ENCODE results near the gene NPEPL1.
"Not testable (repeated sequence)": the region's sequence is repeated elsewhere in the genome, so short reads cannot be mapped to it uniquely, and the experiment has no call there.

NPEPL1 gene

GRCh38 chr20:58692579-58693225 is at the start of gene NPEPL1:
Gene NPEPL1 (plus strand): TSS chr20:58692800. CDS start chr20:58692901, 101 bp downstream.
- DNase-seq (ENCODE audit: low read depth, low spot score), result no peak

DNA sequence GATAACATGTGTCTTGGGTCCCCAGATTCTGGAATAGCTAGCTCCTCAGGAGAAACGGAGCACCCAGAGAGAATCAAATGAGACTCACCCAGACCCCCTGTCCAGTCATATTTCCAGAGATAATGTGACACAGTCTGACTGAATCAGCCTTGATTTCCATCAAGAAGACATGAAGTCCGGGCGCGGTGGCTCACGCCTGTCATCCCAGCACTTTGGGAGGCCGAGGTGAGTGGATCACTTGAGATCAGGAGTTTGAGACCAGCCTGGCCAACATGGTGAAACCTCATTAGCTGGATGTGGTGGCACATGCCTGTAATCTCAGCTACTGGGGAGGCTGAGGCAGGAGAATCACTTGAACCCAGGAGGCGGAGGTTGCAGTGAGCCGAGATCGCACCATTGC is 49.7 kb upstream of the NPEPL1 start:
- DNase-seq (ENCODE audit: low read depth, low spot score), result not testable (repeated sequence)

GRCh38 chr20:58645412-58645968 is 47.1 kb upstream of the NPEPL1 start:
- no peak for DNase-seq (ENCODE audit: low read depth, low spot score)

GRCh38 chr20:58646257-58646656 is 46.3 kb upstream of the NPEPL1 start:
- DNase-seq (ENCODE audit: low read depth, low spot score), result no peak

- no peak for DNase-seq (ENCODE audit: low read depth, low spot score)
These were observed 45.9 kb upstream of the NPEPL1 start for GRCh38 chr20:58646703-58647102.

DNA sequence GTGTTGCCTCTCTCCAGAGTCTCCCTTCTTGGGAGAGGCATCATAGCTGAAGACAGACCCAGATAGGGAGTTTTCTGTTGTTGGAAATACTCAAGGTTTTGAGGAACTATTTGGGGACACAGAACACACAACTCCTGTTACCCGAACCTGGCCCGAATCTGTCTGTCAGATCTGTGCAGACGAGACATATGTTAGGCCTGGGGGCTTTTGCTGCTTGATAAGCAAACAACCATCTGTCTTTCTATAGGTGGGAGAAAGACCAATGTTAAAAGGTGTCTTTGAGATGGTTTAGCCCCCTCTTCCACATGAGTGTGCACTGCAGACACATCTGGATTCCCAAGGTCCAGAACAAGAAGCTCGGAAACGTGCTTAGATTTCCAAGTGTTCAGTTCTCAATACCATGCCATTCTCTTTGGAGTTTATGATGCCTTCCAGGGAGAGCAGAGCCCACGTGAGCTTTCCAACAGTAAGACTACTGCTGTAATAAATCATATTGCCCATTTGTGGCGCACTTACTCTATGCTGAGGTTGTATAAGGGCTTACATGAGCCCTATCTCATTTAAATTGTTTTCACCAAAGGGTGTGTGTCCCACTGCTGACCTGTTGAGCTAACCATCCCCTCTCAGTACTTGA is 45.3 kb upstream of the NPEPL1 start:
- DNase-seq (ENCODE audit: low read depth, low spot score), result no peak

DNA sequence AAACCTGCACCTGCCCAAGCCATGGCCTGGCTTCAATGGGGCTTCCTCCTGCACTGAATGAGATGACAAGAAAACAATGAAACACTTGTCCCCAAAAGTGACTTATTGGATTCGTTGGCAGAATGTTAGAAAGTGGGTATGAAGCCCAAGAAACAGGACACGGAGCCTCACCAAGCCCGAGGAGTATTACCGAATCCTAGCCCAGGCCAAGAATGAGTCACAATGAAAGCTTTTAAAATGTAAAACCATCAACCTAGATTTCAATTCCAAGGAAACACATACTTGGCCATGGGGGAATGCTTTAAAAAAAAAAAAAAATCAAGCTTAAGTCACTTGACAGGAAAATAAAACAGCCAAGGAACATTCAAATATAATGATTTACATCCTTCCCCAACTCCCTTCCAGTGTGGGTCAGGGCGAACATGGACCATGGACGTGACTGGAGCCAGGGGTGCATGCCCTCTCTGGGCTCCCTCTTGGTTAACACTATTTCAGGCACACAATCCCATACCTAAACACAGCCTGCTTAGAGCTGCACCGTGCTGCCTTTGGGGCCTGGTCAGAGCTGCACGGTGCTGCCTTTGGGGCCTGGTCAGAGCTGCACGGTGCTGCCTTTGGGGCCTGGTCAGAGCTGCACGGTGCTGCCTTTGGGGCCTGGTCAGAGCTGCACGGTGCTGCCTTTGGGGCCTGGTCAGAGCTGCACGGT is 44.7 kb upstream of the NPEPL1 start:
- DNase-seq (ENCODE audit: low read depth, low spot score), result no peak

DNA sequence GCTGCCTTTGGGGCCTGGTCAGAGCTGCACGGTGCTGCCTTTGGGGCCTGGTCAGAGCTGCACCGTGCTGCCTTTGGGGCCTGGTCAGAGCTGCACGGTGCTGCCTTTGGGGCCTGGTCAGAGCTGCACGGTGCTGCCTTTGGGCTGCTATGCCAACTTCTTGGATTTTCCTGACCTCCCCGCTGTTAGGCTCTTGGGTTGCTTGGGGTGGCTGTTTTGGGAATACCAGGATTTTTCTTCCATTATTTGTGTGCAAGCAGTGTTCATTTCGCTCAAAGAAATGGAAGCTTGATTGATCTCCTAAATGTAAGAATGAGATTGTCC is 44.1 kb upstream of the NPEPL1 start:
- not testable (repeated sequence) for DNase-seq (ENCODE audit: low read depth, low spot score)

DNA sequence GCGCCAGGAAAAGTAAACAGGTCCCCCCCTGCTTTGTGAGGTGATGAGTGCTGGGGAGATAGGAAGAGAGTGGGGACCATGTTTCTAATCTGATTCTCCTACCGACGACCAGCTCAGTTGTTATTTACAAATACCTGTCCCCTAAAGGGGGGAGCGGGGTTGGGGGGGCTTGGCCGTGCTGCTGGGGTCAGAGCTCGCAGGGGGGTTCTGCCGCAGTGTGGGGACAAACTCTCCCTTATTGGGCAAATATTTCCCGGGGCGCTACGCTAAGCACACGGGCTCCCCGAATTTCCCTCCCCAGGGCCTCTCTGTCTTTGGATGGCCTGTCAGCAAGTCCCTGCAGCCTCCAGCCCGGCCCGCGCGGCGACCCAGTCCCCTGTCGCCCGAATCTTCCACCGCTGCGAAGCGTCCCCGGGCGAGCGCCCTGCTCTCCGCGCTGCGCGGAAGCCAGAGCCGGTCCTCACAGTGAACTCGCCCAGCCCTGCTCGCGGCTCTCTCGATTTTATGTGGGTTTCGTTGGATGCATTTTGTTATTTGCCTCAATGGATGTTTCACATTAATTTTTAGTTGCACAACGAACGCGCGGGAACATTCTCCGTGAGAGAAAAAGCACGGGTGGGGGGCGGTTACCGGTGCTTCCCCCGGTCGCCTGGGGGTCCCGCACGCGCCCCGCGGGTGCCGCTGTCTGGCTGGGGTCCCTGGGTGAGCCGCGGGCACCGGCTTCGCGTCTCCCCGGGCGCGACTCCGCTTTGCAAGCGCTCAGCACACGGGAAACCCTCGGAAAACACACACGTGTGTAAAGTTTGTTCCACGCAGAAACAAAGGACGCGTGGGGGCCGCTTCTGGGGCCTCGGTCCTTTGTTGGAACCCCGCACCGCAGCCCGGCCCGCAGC is 43.1 kb upstream of the NPEPL1 start:
- peak; percentile 44 for DNase-seq (ENCODE audit: low read depth, low spot score)

DNA sequence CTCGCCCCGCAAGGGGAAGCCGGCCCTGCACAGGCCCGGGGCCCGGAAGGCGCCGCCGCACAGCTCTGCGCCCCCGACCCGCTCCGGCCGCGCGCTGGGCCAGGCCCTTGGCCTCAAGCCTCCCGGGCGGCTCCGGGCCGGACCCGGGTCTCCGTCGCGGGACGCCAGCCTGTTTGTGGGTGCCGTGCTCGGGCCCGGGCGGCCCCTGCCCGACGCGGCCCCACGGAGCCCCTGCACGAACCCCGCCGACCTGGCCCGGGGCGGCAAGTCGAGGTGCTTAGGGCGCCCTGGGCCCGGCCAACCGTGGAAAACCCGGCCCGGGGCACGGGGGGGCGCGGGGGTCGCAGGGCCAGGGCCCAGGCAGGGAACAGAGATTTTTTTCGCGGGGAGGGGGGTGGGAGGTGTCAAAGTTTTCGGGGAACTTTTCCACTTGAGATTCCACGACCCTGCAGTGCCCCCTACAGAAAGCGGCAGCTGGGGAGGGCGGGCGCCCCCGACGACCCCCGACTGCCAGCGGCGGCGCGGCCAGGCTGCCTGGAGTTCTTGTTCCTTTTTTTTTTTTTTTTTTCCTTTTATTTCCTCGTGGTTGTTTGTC is 42.3 kb upstream of the NPEPL1 start:
- peak; percentile 23 for DNase-seq (ENCODE audit: low read depth, low spot score)

GRCh38 chr20:58650776-58651558 is 41.6 kb upstream of the NPEPL1 start, which contains the start of gene STX16:
Gene STX16 (plus strand): TSS chr20:58651283. CDS start chr20:58652007, 724 bp downstream.
- DNase-seq (ENCODE audit: low read depth, low spot score), result peak; percentile 96

DNA sequence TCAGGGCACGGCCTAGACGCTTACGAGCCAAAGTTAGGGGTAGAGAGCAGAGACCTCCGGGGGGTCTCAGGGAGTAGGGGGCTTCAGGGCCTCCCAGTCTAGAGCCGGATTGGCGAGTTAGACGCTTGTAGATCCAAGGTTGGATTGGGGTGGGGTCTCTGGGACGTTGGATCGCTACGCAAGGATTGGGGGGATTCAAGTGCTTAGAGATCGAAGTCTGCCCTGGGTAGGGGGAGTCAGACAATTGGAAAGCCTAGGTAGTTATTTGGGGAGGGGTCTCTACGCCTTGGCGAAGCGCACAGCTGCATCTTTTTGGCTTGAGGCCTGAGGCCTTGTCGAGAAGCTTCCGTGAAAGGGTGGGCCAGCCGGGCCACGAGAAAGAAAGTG is 41.0 kb upstream of the NPEPL1 start:
- no peak for DNase-seq (ENCODE audit: low read depth, low spot score)

DNA sequence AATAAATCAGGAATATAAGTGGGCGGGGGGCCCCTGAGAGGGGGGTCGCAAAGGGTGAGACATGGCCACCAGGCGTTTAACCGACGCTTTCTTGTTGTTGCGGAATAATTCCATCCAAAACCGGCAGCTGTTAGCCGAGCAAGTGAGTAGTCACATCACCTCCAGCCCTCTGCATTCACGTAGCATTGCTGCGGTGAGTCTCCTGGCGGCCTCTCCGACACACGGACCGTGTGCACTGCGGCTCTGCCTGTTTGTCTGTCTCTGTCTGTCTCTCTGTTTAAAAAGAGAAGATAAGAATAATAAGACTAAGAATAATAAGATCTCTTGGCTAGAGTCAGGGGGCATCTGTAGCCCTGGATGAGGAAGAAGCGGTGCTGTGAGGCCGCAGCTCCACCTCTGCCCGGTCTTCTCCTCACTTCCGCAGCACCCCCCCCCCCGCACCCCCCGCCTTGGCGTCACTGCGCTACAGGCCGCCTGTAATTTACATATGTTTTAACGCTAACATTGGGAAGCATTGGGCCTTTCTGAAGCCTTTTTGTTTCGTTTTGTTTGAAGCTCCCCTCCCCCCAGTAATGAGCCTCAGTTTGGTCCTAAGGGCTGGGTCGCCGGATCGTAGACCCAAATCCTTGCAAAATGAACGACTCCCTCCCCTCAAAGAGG is 40.5 kb upstream of the NPEPL1 start:
- DNase-seq (ENCODE audit: low read depth, low spot score), result peak; percentile 89

DNA sequence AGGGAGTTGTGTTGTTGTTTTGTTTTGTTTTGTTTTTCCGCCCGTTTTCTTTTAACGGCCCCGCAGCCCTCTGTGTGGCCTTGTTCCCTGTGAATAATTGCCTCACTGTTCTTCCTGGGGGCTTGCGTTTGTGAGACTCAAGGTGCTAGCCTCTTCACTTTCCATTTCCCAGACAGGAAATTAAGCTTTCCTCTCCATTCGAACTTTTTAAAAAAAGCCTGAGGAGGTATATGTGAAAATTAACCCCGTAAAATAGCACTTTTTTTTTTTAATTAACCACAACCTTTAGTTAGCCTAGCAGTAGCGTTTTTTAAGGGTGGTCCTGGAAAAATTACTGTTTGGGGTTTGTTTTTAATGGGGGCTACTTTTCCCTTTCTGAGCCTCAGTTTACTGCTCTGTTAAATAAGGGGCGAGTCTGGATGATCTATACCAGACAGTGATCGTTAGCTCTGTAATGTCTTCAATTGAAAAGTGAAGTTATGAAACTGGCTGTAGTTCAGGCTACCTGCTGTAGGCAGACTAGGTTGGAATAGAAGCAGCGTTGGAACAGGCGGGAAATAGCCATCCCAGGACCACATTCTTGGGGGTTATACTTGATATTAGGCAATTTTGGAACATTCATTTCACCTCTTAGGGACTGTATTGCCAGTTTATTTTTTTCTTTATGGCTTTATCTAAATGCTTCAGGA is 39.9 kb upstream of the NPEPL1 start:
- no peak for DNase-seq (ENCODE audit: low read depth, low spot score)

GRCh38 chr20:58654337-58654736 is 38.3 kb upstream of the NPEPL1 start:
- no peak for DNase-seq (ENCODE audit: low read depth, low spot score)

GRCh38 chr20:58655328-58656107 is 37.1 kb upstream of the NPEPL1 start:
- DNase-seq (ENCODE audit: low read depth, low spot score), result peak; percentile 52

DNA sequence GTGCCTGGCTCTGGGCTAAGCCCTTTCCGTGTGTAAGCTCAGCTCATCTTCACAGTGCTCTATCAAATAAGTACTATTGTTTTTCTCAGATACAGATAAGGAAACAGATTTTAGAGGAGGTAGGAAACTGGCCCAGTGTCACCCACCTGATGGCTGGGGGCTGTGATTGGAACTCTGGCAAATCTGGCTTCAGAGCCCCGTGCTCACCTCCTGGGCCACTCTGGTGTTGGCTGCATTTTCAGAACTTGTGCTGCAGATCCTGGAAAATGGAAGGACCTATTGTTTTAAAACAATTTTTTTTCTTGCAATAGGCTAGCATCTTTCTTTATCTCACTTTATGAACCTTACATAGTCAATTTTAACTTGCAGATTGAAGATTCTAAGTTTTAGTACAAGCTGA is 35.8 kb upstream of the NPEPL1 start:
- DNase-seq (ENCODE audit: low read depth, low spot score), result peak; percentile 22

- DNase-seq (ENCODE audit: low read depth, low spot score), result no peak
These were observed 35.3 kb upstream of the NPEPL1 start for GRCh38 chr20:58657262-58657661.

Data from ELF-1 (cell line).